Endothelial cell of umbilical vein (primary cell): ENCODE data around the gene HOXB7.

ENCODE experiments used
- CTCF ChIP-seq, 2 donors: IDR thresholded peaks; 1 replicate in 1 of 2; 2 replicates in 1 of 2; pipeline ENCODE4 v1.5.1; 2011; ENCODE audit warnings: low read length in 2 of 2, mild to moderate bottlenecking in 2 of 2, moderate library complexity in 2 of 2, control low read depth in 1 of 2, inconsistent platforms in 1 of 2, low read depth in 1 of 2; ENCODE audit not compliant: insufficient read depth in 1 of 2; ENCODE audit errors: extremely low read depth in 1 of 2
- EZH2 ChIP-seq: IDR thresholded peaks from 2 replicates; pipeline ENCODE4 v1.6.1; 2012; ENCODE audit warnings: borderline replicate concordance, low read depth, mild to moderate bottlenecking, moderate library complexity, low read length, inconsistent platforms; ENCODE audit not compliant: severe bottlenecking
- FOS ChIP-seq: IDR thresholded peaks from 2 replicates; pipeline ENCODE4 v1.6.1; 2011; ENCODE audit warnings: mild to moderate bottlenecking, low read length, moderate library complexity, borderline replicate concordance; ENCODE audit not compliant: insufficient read depth
- GATA2 ChIP-seq: IDR thresholded peaks from 2 replicates; pipeline ENCODE4 v1.7.0; 2011; ENCODE audit warnings: low read depth, mild to moderate bottlenecking, moderate library complexity, mixed read lengths, low read length; ENCODE audit not compliant: insufficient read length, insufficient read depth
- MAX ChIP-seq: IDR thresholded peaks from 2 replicates; pipeline ENCODE4 v1.6.1; 2011; ENCODE audit not compliant: insufficient read depth, insufficient read length
- MYC ChIP-seq: IDR thresholded peaks from one replicate; pipeline ENCODE4 v1.6.1; 2011; ENCODE audit warnings: mild to moderate bottlenecking, low read depth, low read length
- POLR2A ChIP-seq: IDR thresholded peaks from 2 replicates; pipeline ENCODE4 v1.6.1; 2012; ENCODE audit warnings: low read depth, mild to moderate bottlenecking, control low read depth, low read length
- POLR2AphosphoS5 ChIP-seq: IDR thresholded peaks from 2 replicates; pipeline ENCODE4 v1.6.1; 2012; ENCODE audit warnings: low read depth, mild to moderate bottlenecking, control low read depth, low read length, moderate library complexity; ENCODE audit not compliant: insufficient read depth

DNA sequence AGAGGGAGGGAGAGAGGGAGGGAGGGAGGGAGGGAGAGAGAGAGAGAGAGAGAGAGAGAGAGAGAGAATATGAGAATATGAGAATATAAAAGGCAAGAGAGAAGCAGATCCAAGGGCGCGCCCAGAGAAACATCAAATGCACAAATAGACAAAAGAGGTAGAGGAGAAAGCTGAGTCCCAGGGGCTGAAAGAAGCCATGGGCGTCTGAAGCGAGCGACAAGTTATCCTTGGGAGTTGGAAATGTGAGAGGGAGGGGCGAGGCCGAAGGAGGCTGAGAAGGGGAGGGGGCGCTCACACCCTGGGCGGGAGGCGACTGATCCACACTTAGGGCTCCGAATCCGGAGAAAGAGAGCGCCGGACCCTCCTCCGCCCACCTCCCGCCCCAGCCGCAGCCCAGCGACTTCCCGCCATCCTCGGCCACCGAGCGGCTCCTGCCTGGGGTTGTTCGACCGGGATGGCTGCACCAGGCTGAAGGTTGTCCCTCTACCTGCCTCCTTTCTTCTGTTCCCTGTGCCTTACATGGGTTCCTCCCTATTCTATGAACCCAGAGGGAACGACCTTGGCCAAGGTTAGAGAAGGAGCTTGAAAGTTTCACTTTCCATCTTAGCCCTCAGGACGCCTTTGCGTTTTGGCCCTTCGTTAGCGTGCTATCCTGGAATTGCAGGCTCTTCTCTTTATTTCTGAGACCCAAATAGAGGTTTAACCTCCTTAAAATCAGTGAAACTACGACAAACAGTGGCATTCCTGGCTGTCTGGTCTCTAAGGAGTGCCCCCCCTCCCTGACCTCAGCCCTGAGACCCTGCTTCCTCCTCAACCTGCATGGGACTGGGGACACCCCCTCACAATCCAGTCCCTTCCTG, 36.5 kb upstream of the HOXB7 start:
- no peak for TF ChIP-seq POLR2AphosphoS5
- TF ChIP-seq CTCF (IDR thresholded peaks at IDR 0.05; ENCODE audit: extremely low read depth in 1 of 2, insufficient read depth in 1 of 2, low read depth in 1 of 2, low read length in 2 of 2), result no peak
- TF ChIP-seq POLR2A, result no peak
- no peak for TF ChIP-seq MYC
- TF ChIP-seq EZH2, result no peak
- no peak for TF ChIP-seq GATA2
- no peak for TF ChIP-seq FOS
- no peak for TF ChIP-seq MAX
